Upper lobe of left lung (tissue), 4 donors: Measurements from ENCODE around the gene SND1.

Experiments
- EP300 ChIP-seq, 4 donors: sonication (generic); formaldehyde crosslinking; IDR thresholded peaks; one replicate each; pipeline ENCODE4 v1.5.1; 2017; ENCODE audit warnings: antibody characterized with exemption in 4 of 4, control low read depth in 2 of 4
- POLR2A ChIP-seq, 4 donors: fragments of 450-650 bp; IDR thresholded peaks; one replicate each; pipeline ENCODE4 v1.5.1; 2016 to 2017; ENCODE audit warnings: antibody characterized with exemption in 4 of 4, mild to moderate bottlenecking in 2 of 4
- POLR2AphosphoS5 ChIP-seq, 2 donors: sonication (generic); formaldehyde crosslinking; IDR thresholded peaks; one replicate each; pipeline ENCODE4 v1.5.1; 2017; ENCODE audit warnings: antibody characterized with exemption in 2 of 2
- TF ChIP-seq, protein P1 (sequence below), 6 experiments: fragments of 450-650 bp in 4 of 6; fragments of 200-600 bp in 2 of 6; sonication (generic) in 2 of 6; IDR thresholded peaks; one replicate each; pipeline ENCODE4 v1.5.1; 2016 to 2019; ENCODE audit warnings: antibody characterized with exemption in 6 of 6

- TF ChIP-seq, protein P1, sequence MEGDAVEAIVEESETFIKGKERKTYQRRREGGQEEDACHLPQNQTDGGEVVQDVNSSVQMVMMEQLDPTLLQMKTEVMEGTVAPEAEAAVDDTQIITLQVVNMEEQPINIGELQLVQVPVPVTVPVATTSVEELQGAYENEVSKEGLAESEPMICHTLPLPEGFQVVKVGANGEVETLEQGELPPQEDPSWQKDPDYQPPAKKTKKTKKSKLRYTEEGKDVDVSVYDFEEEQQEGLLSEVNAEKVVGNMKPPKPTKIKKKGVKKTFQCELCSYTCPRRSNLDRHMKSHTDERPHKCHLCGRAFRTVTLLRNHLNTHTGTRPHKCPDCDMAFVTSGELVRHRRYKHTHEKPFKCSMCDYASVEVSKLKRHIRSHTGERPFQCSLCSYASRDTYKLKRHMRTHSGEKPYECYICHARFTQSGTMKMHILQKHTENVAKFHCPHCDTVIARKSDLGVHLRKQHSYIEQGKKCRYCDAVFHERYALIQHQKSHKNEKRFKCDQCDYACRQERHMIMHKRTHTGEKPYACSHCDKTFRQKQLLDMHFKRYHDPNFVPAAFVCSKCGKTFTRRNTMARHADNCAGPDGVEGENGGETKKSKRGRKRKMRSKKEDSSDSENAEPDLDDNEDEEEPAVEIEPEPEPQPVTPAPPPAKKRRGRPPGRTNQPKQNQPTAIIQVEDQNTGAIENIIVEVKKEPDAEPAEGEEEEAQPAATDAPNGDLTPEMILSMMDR (IDR thresholded peaks at IDR 0.05) = no peak
- TF ChIP-seq POLR2A (IDR thresholded peaks at IDR 0.05) (no peak), POLR2AphosphoS5 (IDR thresholded peaks at IDR 0.05) (no peak), EP300 (IDR thresholded peaks at IDR 0.05) (no peak)
Observed at GRCh38 chr7:127961786-127962453, 309.9 kb downstream of the SND1 start.
